ENCODE data around the gene NEDD4L.

Gene NEDD4L

DNA sequence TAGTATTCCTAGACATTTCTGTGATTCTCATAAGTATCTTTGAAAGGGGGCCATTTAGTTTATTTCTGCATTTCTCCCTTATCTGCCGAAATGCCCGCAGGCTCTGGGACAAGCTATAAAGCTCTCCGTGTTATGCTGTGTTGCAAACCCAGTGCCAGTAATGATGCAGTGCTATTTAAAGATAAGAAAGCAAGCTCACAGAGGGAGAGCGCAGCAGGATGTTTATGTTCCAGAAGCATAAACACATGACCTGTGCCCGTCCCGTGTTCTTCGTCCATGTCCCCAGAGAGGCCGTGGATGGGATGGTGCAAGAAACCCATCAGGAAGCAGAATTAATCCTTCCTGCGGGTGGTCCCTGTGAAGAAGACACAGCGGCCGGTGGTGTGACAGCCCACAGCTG, 99.4 kb downstream of the NEDD4L start:
- TF ChIP-seq, protein P1, sequence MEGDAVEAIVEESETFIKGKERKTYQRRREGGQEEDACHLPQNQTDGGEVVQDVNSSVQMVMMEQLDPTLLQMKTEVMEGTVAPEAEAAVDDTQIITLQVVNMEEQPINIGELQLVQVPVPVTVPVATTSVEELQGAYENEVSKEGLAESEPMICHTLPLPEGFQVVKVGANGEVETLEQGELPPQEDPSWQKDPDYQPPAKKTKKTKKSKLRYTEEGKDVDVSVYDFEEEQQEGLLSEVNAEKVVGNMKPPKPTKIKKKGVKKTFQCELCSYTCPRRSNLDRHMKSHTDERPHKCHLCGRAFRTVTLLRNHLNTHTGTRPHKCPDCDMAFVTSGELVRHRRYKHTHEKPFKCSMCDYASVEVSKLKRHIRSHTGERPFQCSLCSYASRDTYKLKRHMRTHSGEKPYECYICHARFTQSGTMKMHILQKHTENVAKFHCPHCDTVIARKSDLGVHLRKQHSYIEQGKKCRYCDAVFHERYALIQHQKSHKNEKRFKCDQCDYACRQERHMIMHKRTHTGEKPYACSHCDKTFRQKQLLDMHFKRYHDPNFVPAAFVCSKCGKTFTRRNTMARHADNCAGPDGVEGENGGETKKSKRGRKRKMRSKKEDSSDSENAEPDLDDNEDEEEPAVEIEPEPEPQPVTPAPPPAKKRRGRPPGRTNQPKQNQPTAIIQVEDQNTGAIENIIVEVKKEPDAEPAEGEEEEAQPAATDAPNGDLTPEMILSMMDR (conservative IDR thresholded peaks at IDR 0.05; ENCODE audit: low read depth): no peak
- ChIA-PET POLR2A (ENCODE audit: low non-redundant PET) (no interaction called here), CTCF (no interaction called here)
- no peak overlapping the region for H3K27ac ChIP-seq
- DNase-seq (ENCODE audit: low spot score): no peak

DNA sequence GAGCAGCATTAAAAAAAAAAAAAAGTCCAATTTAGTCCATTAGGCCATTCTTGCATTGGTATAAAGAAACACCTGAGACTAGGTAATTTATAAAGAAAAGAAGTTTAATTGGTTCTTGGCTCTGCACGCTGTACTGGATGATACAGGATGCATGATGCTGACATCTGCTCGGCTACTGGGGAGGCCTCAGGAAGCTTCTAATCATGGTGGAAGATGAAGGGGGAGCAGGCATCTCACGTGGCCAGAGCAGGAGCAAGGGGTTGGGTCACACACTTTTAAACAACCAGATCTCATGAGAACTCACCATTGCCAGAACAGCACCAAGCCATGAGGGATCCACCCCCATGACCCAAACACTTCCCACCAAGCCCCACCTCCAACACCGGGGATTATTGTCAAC, 100.1 kb downstream of the NEDD4L start:
- TF ChIP-seq, protein P1 (conservative IDR thresholded peaks at IDR 0.05; ENCODE audit: low read depth): no peak
- no peak for DNase-seq (ENCODE audit: low spot score)
- POLR2A ChIA-PET (ENCODE audit: low non-redundant PET): no interaction called here
- CTCF ChIA-PET: no interaction called here
- H3K27ac ChIP-seq: no peak overlapping the region

DNA sequence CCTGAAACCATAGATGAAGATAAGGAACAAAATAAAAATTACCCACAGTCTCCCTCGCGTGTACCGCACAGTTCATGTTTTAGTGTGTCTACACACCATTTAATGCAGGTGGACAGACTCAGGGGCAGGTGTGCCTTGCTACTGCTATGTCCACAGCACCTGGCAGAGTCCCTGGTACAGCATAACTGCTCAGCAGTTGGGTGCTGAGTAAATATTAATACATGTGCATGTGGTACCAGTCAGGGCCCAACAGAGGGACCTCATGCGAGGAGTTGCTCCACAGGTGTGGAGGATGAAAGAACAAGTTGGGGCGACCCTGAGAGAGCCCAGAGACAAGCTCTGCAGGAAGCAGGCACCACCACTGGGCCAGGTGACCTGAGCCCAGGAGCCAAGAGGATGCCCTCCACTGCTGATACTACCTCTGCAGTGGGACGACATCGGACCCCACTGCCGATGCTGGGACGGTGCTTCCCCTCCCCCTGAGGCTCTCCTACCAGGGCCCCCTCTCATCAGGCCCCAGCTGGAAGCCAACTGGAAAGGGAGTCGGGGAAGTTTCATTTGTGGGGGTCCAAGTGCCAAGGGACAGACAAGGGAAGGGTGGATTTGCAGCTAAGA, 100.8 kb downstream of the NEDD4L start:
- TF ChIP-seq, protein P1 (conservative IDR thresholded peaks at IDR 0.05; ENCODE audit: low read depth): no peak
- POLR2A ChIA-PET (ENCODE audit: low non-redundant PET): no interaction called here
- CTCF ChIA-PET: no interaction called here
- DNase-seq (ENCODE audit: low spot score): no peak
- no peak overlapping the region for H3K27ac ChIP-seq

DNA sequence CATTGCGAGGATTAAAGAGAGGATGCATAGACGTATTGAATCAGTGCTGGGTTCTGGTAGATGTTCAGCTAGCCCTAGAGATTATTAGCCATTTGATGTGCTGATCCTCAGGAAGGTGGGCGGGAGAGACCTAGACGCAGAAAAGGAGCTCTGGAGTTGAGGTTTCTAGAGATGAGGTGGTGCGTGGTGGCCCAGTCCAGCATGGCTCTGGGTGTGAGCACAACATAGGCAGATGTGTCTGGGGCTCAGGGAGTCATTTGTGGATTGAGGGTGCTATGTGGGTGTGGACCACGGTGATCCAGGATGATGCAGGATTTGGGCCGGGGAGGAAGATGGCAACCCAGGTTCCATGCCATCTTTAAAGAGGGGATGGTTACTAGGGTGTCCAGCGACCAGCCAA, 102.1 kb downstream of the NEDD4L start:
- TF ChIP-seq, protein P1 (conservative IDR thresholded peaks at IDR 0.05; ENCODE audit: low read depth): no peak
- CTCF ChIA-PET: interaction anchor here (0.5 kb wide), 1 partner anchor 359 kb away, joined by 3 read pairs; no protein-coding TSS in a partner anchor
- DNase-seq (ENCODE audit: low spot score): no peak
- POLR2A ChIA-PET (ENCODE audit: low non-redundant PET): no interaction called here
- H3K27ac ChIP-seq: no peak overlapping the region

DNA sequence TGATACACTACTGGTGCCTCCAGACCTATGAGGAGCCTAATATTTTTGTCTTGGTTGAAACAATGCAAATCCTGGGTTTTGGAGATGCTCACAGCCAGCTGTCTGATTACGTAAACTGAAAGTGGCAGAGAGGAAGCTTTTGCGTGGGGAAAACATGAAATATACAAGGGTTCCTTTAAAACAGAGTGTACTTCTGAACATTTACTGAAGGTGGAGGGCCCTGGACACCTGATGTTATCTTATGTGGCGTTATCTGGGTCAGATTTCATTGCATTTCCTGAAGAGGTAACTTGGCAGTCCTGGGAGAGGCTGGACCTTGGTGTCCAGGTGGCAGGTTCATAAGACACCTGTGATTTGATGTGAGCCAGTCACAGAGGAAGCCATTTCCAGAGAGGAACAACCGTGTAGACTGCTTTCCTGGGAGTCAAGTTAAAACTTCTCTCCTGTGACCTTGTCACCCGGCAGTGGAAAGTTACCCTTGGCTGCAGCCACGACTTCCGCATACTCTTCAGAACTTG, 105.0 kb downstream of the NEDD4L start:
- ChIA-PET POLR2A (ENCODE audit: low non-redundant PET) (no interaction called here), CTCF (no interaction called here)
- H3K27ac ChIP-seq: no peak overlapping the region
- TF ChIP-seq, protein P1 (conservative IDR thresholded peaks at IDR 0.05; ENCODE audit: low read depth): no peak
- no peak for DNase-seq (ENCODE audit: low spot score)

DNA sequence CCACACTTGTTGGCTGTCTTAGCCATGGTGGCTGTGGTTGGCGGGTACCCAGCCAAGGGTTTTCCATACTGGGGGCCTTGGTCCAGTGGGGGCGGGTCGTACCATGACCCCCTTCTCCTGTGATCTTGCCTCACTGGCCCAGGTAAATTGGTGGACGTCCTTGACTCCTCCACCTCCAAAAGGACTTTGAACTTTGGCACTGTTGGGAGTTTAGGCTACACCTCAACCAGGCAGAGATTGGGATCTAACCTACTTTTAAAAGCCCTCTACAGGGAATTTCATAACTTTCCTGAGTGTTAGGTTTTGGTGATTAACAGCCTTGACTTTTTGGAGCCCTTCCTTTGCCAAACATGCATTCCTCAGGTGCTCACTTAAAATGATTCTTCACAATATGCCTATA, 106.7 kb downstream of the NEDD4L start:
- DNase-seq (ENCODE audit: low spot score): no peak
- ChIA-PET CTCF (interaction anchor here (0.7 kb wide), 1 partner anchor 10 kb away, joined by 5 read pairs; no protein-coding TSS in a partner anchor), POLR2A (ENCODE audit: low non-redundant PET) (no interaction called here)
- TF ChIP-seq, protein P1 (conservative IDR thresholded peaks at IDR 0.05; ENCODE audit: low read depth): no peak
- no peak overlapping the region for H3K27ac ChIP-seq
